Left ventricle myocardium superior (tissue), 1 donor: ENCODE data around the gene TRAPPC14. TPM values are rescaled to one million over a fixed set of nuclear protein-coding genes. Genes with fewer than 3 reads are reported as not detected.
"Not testable (repeated sequence)": the region's sequence is repeated elsewhere in the genome, so short reads cannot be mapped to it uniquely, and the experiment has no call there.

Experiments used
- ATAC-seq: fragments of 200-7000 bp; cut with Tn5 transposase; one replicate; pipeline ENCODE4 v1.9.1; 2020; ENCODE audit warnings: mild to moderate bottlenecking, moderate library complexity
- DNase-seq: peaks from one replicate; pipeline ENCODE4 v3.0.0-alpha.2; 2020
- intact Hi-C: fragments of 100-400 bp; cut with micrococcal nuclease; formaldehyde crosslinking; loops from one replicate; pipeline ENCODE4 v1.11.0; 2022
- total RNA-seq: library from RNA; stranded (reverse); fragmentation: NEBNext Ultra II Directional; extraction: Animal tissue kit (Norgen Biotek cat#: 25700); gene quantifications from one replicate; pipeline ENCODE4 v1.2.1, GENCODE V29; 2021
- donor health status: DM: no; HTN: yes; CAD: no; lungs with severe emphysema.

TRAPPC14 gene
- total RNA-seq, 1 donor from 2014 or later, result 6.8 TPM

GRCh38 chr7:100157334-100158228 is 942 bp downstream of the TRAPPC14 start:
- ATAC-seq (peak; percentile 11), DNase-seq (peak; percentile 41)
- intact Hi-C loops, result no loop called here

DNA sequence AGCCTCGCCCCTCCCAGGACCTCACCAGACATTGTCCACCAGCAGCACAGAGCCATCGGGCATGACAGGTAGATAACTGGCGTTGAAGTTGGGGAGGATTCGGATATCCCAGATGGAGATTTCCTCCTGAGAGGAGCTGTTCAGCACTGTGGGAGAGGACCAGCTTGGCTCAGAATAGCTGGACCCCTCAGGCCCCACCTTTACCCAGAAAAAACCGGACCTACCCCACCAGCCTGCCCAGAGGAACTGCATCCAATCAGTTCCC is 1.5 kb downstream of the TRAPPC14 start:
- ATAC-seq, result no peak
- no peak for DNase-seq
- intact Hi-C loops, result no loop called here

- DNase-seq, result peak; percentile 29
- no peak for ATAC-seq
- intact Hi-C loops, result no loop called here
Measured at GRCh38 chr7:100156331-100157068, 2.0 kb downstream of the TRAPPC14 start.

- intact Hi-C loops, result no loop called here
- peak; percentile 20 for DNase-seq
- no peak for ATAC-seq
Measured at GRCh38 chr7:100155553-100156317, 2.8 kb downstream of the TRAPPC14 start.

GRCh38 chr7:100154651-100155491 is 3.7 kb downstream of the TRAPPC14 start:
- DNase-seq (peak; percentile 30), ATAC-seq (no peak)
- intact Hi-C loops, result no loop called here

- no peak for ATAC-seq
- DNase-seq, result peak; percentile 18
- intact Hi-C loops, result no loop called here
Measured at GRCh38 chr7:100153708-100154535, 4.6 kb downstream of the TRAPPC14 start.

DNA sequence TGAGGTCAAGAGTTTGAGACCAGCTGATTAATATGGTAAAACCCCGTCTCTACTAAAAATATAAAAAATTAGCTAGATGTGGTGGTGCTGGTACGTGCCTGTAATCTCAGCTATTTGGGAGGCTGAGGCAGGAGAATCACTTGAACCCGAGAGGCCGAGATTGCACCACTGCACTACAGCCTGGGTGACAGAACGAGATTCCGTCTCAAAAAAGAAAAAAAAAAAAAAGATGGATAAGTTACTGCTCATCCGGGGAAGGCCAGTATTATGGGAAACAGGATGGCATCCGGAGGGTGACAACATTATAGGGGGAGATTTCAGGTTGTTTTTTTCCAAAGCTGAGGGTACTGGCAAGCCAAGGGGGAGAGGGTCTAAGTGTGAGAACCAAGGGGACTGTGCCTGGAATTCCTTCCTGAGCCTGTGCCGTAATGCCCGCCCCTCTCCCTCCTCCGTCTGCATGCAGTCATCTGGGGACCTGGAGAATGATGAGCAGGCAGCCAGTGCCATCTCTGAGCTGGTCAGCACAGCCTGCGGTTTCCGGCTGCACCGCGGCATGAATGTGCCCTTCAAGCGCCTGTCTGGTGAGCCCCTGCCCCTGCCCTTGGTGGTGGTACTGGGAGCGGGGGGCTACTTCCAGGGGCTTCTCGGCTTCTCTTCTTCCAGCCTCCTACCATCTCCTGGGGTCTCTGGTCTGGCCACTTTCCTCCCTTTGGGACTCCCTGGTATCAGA is 5.4 kb downstream of the TRAPPC14 start:
- intact Hi-C loops, result no loop called here
- ATAC-seq, result no peak
- peak; percentile 14 for DNase-seq

DNA sequence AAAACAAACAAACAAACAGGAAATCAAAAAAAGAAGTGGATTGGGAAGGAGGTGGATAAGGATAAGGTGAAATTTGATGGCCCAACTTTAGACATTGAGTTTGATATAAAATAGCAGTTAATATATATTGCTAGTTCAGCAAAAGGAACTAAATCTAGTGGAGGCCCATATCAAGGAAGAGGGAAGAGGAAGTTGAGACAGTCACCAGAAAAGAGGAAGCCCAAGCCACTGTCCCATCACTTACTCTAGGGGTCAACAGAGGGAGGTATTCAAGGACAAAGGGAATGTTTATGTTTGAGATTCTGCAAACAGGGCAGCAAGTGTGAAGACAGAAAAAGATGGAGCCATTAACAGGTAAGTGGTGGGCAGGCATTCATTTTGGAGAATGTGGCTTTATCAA is 6.1 kb downstream of the TRAPPC14 start:
- DNase-seq, result peak; percentile 2
- ATAC-seq, result no peak
- intact Hi-C loops, result no loop called here

- DNase-seq (peak; percentile 98), ATAC-seq (peak; percentile 99)
- intact Hi-C loops, result no loop called here
Measured at GRCh38 chr7:100148559-100149328, 9.8 kb downstream of the TRAPPC14 start, which contains the start of gene LAMTOR4. TSS of gene LAMTOR4 (plus strand) at chr7:100148918. CDS start at chr7:100148973, 55 bp downstream.

DNA sequence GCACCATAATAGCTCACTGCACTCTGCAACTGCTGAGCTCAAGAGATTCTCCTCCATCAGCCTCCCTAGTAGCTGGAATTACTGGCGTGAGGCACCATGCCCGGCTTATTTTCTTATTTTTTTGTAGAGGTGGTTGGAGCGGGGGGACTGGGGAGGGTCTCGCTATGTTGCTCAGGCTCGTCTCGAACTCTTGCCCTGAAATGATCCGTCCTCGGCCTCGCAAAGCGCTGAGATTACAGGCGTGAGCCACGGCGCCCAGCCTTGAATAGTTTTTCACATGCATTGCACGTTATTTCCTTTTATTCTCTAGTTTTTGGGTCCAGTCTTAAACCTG is 10.3 kb downstream of the TRAPPC14 start:
- ATAC-seq, result no peak
- DNase-seq, result no peak
- intact Hi-C loops, result no loop called here

GRCh38 chr7:100147278-100147677 is 11.2 kb downstream of the TRAPPC14 start:
- no peak for DNase-seq
- ATAC-seq, result no peak
- intact Hi-C loops, result no loop called here

GRCh38 chr7:100146350-100146749 is 12.2 kb downstream of the TRAPPC14 start:
- intact Hi-C loops, ATAC-seq: not testable (repeated sequence)
- peak; percentile 3 for DNase-seq

DNA sequence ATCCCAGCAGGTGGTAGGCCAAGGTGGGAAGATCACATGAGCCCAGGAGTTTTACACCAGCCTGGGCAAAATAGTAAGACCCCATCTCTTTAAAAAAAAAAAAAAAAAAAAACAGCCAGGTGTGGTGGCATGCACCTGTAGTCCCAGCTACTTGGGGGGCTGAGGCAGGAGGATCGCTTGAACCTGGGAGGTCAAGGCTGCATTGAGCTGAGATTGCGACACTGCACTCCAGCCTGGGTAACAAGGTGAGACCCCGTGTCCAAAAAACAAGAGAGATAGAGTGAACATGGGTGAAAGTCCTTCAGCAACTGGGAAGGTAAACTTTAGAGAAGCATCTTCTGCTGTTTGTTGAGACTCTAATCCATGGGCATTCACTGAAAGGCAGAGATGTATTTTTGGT is 16.1 kb downstream of the TRAPPC14 start:
- no peak for DNase-seq
- ATAC-seq, result no peak
- intact Hi-C loops, result no loop called here

DNA sequence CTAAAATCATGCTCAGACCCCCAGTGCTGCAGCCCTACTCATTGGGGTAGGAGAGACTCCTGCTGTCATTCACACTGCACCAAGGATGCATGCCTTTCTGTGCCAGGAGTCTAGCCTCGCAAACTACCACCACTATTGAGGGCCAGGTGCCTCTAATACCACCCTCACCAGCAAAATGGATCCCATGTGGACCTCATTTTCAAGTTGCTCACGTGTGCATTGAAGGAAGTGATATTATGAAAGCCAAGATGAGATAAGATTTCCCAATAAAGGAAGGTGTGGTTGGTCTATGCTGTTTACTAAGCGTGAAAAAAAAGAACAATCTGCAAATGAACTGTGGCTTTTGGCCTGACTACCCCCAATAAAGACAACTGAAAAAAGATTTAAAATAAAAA is 17.0 kb downstream of the TRAPPC14 start:
- intact Hi-C loops, result no loop called here
- ATAC-seq, result no peak

GRCh38 chr7:100137851-100138760 is 20.4 kb downstream of the TRAPPC14 start:
- ATAC-seq, result no peak
- intact Hi-C loops, result no loop called here
- DNase-seq, result peak; percentile 2

More for the DNA sequence above, 17.0 kb downstream of the TRAPPC14 start:
- no peak for DNase-seq

GRCh38 chr7:100132697-100133151 is 25.8 kb downstream of the TRAPPC14 start:
- intact Hi-C loops, result no loop called here
- peak; percentile 55 for DNase-seq
- peak; percentile 62 for ATAC-seq
